Activated CD8-positive, alpha-beta memory T cell treated with anti-CD3 and anti-CD28 coated beads for 48 hours (primary cell): ENCODE measurements around the gene RPL38.

Experiments
- DNase-seq, 3 experiments: peaks; one replicate each; pipeline ENCODE4 v3.0.0-alpha.2; 2020; ENCODE audit warnings: low read depth in 2 of 3, low spot score in 2 of 3

The RPL38 gene

DNA sequence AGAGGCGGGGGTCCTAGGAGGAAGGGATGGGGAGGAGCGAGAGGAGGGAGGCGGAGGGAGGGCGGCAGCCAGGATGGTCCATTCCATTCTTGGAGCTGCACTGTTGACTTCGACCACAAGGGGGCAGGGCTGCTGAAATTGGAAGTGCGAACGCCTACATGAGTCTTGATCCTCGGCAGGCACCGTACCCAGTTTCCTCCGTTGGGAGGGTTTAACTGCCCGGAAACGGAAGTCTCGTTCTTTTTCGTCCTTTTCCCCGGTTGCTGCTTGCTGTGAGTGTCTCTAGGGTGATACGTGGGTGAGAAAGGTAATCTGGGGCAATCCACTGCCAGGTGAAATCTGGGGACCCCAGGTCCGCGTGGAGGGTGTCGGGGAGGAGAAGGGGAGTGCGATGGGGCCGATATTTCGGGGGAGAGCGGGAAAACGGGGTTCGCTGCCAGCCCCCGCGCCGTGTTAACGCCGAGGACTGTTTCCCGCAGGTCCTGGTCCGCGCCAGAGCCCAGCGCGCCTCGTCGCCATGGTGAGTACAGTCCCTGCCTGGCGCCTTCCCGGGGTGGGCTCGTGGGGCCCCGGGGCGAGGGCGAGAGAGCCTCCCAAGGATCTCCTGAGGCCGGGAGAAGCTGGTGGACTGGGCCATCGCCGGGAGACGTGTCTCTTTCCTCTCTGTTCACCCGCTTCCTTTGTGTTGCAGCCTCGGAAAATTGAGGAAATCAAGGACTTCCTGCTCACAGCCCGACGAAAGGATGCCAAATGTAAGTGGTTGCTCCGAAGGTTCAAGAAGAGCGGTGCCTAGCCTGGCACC, at the start of gene RPL38:
Gene RPL38 (plus strand): TSS at position 240 of the 802 bp plus-strand sequence. CDS start 278 bp downstream, at position 518.
- peak; percentile 83 to 98 (median 96) for DNase-seq

DNA sequence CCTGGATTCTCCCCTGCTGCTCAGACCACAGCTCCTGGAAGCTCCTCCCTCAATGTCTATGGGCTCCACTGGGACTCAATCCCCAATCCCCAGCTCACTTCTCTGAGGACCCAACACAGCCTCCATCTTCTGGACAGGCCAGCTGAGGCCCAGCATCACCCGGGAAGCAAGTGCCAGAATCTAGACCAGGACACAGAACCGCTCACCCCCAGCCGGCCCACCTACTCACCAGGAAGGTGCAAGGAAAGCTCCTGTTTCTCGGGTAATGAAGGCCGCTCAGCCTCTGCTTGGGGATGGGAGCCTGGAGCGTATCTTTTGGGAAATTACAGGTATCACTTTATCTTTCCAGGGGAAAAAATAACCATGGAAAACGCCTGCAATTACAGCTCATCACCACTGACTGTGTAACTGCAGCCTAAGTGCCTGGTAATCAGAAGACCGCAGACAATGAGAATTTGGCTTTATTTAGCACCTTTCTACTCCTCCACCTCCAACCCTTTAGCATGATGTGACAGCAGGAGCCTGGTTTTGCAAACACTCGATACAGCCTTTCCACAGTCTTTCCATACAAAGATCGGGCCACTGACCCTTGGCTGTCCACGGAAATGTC, 49.6 kb upstream of the RPL38 start:
- no peak for DNase-seq

DNA sequence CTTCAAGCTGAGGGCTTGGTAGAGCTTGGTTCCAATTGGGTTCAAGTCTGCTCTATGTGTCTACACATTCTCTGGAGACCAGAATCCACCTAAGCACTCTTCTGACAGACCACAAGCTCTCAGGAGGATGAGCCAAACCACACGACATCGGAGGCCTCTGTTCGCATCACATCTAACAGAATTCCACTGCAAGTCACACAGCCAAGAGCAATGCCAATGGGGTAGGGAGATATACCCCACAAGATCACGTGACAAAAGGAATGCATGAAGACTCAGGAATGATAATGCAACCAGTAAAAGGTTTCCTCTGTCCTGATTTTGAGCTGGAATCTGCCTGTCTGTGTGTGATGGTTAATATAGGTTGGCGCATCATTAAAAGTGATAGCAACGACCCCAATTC, 46.6 kb upstream of the RPL38 start:
- no peak for DNase-seq

DNA sequence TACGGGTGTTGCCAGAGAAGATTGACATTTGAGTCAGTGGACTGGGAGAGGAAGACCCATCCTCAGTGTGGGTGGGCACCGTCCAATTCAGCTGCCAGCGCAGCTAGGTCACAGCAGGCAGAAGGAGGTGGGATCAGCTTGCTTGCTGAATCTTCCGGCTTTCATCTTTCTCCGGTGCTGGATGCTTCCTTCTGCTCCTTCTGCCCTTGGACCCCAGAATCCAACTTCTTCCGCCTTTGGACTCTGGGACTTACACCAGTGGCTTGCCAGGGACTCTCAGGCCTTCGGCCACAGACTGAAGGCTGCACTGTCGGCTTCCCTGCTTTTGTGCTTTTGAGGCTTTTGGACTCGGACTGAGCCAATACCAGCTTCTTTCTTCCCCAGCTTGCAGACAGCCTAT, 46.1 kb upstream of the RPL38 start:
- no peak for DNase-seq

DNA sequence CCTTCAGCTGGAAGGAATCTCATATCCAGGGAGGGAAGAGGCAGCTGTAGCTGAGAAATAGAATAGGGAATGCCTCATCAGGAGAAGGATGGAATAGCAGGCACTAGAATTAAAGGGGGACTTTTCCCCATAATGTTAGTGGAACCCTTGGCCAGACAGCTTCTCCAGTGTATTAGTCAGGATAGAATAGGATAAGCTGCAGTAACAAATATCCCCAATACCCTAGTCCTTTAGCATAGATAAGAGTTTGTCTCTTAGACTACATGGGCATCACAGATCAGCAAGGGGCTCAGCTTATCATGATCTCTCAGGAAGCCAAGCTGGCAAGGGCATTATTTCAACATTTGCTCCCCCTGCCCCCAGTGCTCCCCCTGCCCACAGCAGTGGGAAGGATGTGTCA, 44.7 kb upstream of the RPL38 start:
- no peak for DNase-seq

DNA sequence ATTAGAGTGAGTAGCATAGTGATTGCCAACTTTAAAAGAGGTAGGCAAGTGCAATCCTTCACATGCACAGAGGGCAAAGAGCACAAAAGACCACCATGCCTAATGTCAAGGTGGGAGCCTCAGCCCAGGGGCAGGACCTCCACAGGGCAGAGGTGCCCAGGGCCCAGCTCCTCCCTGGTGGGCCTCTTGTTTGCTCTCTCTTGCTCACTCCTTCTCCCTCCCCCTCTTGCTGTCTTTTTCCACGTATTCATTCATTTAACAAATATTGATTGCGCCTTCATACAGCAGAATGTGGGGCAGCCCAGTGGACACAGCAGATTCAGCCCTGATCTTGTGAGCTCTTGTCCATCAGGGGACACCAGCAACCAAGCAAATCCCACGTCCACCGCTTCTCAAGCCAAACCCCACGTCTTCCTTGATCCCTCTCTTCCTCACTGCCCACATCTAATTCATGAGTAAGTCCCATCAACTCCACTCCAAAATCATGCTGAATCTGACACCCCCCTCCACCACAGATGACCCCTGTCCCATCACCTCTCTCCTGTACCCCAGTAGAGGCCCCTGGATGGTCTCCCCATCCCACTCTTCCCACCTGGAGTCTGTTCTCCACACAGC, 44.1 kb upstream of the RPL38 start:
- no peak for DNase-seq

DNA sequence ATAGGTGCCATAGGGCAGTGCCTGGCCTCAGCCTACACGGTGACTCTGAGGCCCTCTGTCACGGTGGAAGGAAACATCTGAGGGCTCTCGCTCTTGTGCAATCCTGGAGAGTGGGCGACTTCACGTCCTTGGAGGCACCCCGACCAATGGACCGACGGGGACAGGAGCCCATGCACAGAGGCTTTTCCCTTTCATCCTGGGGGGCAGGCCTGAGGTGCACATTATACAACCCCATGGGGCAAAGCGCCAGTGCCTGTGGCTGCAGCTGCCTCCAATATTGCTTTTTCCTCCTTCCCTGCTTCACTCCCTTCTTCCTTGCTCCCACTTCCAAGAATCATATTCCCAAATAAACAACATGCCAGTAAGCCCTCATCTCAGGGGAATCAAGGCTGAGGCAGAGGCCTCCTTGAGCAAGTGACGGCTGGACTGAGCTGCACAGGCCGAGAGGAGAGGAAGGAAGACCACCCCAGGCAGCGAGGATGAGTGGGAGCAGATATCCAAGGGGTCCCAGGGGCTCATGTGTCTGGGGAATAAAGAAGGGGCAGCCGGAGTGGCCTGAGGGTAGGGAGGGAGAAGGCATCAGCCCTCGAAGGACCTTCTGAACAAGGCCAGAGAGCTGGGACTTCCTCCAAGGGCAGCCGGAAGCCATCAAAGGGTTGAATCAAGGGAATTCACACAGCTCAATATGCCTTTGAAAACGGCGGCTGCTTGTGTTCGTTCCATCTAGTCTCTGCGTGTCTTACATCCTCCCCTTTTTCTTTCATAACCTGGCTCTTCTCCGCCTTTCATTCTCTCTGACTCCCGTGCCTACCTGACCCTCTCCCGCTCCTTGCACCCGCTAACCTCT, 42.6 kb upstream of the RPL38 start:
- no peak for DNase-seq

DNA sequence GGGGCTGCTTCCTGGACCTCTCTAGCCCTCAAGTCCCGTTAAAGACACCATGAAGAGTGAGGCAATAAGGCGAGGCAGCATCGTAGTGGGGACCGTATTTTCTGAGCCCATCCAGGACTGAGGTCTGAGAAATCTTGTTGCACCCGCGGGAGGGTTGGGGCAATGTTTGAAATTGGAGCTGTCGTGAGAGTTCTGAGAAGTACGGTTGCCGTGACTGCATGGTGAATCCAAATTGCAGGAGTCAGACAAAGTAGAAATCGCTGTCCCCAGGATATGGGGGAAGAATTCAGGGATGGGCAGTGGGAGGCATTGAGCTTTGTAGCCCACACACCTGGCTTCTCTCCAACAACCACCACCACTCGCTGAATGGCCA, 42.0 kb upstream of the RPL38 start:
- DNase-seq, result no peak

DNA sequence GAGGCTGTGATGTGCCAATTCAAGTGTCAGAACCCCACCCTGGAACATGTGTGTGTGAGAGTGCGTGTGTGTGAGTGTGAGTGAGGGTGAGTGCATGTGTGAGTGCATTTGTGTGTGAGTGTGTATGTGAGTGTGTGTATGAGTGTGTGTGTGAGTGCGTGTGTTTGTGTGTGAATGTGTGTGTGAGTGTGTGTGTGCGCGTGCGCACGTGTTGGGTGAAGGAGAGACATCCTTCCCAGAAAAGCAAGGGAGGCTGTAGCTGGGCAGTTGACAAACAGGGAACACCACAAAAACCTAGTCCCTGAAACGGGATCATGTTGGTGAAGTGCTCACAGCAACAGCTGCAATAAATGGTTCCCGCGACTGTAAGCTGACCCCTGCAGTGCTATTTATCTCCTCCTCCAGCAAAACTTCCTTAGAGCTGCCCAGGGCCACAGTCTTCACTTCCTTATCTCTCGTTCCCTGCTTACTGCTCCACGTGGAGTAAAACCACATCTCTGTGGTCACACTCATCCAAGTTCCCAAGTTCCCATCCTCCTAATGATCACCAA, 40.1 kb upstream of the RPL38 start:
- DNase-seq, result no peak

DNA sequence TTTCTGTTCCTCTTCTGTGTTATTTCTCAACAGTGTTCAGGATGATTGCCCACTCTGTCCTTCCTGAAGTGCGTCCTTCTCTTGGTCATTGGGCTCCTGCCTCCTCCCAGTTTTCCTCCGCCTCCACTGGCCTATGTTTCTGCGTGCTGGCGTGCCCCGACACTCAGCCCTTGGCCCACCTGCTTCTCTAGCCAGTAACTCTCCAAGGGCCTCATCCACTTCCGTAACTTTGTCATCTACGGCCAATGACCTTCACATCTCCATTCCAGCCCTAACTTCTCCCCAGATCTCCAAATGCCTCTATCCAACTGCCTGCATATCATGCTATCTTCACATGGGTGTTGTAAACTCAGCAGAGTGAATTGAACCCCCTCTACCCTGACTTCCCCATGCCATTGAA, 39.6 kb upstream of the RPL38 start:
- DNase-seq, result no peak

DNA sequence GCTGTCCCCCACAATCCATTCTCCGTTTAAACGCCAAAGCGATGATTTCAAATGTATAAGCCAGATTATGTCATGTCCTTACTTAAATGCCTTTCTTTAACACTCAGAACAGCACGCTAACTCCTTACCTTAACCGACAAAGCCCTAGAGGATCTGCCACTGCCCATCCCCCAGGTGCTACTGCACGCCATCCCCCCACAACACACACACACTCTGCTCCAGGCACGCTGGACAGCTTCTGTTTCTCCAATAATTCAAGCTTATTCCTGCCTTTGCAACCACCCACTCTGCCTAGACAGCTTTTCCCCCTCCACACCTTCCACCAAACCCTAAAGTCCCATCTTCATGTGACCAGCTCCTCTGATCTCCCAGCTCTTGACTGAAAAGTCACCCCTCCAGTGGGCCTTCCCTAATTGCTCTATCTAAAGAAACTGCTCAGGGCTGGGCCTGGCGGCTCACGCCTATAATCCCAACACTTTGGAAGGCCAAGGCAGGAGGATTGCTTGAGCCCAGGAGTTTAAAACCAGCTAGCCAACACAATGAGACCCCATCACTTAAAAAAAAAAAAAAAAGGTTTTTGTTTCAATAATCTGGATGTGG, 38.9 kb upstream of the RPL38 start:
- no peak for DNase-seq

DNA sequence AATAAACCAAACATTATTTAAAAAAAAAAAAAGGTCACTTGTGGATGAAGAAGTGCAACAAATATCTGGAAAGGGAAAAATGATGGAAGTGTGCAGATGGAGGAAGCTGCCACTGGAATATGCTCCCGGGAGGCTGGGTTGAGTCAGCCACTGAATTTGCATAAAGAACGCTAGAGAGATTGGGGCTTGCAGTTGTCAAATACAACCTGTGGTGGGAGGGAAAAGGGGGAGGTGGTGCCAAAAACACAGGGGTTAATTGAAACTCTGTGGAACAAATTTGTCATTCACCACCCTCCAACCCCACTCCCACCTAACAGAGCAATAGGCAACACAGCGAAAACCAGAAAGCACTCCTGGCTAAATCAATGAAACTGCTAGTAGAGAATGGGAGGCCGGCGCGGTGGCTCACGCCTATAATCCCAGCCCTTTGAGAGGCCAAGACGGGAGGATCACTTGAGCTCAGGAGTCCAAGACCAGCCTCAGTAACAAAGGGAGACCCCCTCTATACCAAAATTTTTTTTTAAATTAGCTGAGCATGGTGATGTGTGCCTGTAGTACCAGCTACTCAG, 37.6 kb upstream of the RPL38 start:
- no peak for DNase-seq

DNA sequence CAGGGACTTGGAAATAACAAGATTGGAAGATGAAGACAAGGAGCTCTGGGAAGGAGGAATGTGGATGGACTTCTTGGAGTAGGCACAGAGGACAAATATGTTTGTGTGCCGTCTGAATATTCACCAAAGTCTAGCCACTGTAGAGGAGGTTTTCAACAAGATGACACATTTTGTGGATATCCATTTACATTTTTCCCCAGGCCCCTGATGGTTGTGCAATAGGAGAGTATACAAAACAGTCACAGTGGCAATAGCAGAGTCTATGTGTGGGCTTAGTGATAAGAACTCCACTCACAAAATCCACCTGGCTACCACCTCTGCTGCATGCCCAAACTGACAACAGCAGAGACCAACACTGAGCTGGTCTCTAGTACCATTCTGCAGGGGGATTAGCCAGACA, 32.6 kb upstream of the RPL38 start:
- no peak for DNase-seq

DNA sequence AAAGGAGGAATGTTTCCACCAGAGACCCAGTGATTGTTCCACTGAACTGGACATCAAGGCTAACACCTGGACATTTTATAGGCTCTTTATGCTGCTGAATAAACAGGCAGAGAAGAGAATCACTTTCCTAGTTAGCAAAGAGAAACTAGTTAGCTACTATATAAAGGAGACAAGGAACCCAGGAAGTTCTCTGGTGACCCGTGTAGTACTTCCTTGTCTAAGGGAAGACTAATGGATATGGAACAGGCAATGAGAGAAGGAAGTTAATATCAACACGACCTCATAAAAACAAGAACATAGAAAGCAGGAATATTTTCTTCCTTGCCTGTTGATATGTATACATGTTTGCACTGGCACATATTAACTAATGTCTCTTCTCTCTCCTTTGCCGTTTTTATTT, 30.8 kb upstream of the RPL38 start:
- no peak for DNase-seq

DNA sequence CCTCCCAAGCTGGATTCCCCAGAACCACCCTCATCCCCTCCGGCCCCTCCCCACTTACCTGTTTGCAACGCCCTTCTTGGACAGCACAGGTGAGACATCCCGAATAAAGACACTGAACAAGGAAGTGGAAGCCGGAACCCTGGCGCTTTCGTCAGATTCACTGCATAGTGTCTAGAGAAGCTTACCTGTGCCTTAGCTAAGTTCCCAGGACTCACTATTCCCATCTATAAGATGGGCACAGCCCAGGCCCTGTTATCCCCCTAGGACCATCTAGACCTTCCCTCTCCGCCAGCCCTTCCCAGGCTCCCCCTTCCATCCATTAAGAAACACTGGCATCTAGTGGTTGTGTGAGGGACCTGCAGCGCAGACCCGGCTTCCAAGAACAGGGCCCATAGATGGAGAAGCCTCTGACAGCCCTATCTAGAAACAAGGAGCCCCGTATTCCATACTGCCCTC, 26.9 kb upstream of the RPL38 start:
- DNase-seq, result peak in 1 of 3 experiments; percentile 26

DNA sequence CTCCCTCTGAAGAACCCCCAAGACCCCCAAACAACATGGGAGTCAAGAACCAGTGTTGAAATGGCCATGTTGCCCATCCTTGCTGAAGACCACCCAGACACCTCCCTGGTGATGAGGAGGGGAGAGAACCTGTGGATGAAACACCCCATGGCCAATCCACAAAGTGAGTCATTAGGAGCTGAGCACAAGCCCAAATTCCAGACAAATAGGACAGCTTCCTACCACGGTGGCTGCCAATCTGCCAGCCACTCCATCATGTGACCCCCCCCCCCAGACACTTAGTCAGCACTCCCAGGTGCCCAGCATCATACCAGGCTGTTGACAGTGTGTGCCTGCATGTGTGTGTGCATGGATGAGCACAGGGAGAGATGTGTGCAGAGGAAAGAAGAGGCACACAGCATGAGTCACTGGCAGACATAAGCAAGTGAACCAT, 26.4 kb upstream of the RPL38 start:
- DNase-seq, result no peak

DNA sequence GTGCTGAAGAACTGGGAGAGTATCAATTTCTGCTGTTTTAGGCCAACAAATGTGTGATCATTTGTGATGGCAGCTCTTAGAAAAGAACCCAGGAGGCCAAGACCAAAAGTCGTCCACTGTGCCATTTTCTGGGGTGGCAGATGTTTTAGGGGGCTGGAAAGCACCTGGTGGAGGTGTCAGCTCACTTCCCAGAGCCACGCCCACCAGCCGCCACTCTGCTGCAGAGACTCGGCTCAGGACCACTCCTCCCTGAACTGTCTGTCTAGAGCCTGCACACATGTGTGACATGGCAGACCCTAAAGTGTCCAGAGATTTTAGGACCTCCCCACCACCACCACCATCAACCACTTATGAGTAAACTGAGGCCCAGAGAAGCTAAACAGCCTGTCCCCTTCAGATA, 23.9 kb upstream of the RPL38 start:
- no peak for DNase-seq

DNA sequence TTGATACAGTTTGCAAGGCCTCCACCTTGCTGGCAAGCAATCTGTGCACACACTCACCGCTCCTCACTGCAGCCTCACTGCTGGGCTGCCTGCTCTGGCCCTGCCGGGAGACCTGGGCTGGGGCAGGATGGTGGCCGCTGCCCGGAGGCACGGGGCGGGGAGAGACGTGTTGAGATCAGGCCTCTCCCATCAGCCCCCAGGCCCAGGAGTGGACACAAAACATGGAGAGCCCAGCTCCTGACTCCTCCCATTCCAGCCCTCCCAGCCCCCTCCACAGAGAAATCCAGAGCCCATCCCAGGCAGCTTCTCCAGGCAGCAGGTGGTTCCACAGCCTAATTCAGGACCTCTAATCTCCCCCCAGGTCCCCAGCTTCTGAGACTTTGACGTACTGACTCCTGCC, 23.1 kb upstream of the RPL38 start:
- DNase-seq, result no peak

DNA sequence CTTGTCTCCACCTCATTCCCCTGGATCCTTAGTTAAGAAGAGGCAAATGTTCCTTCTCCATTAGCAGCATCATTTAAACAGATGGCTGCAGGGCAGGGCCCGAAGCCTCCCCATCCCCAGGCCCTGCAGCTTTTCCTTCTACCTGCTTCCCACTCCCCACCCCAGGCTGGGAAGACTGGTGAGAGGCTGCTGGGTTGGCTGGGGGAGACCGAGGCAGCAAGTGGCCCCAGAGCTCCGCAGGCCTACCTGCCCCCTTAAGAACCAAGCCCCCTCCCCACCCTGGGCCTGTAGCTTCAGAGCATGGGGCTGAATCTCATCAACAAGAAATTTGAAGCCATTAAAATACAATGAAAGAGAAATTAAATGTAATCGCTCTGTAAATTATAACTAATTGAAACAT, 22.1 kb upstream of the RPL38 start:
- DNase-seq, result no peak

DNA sequence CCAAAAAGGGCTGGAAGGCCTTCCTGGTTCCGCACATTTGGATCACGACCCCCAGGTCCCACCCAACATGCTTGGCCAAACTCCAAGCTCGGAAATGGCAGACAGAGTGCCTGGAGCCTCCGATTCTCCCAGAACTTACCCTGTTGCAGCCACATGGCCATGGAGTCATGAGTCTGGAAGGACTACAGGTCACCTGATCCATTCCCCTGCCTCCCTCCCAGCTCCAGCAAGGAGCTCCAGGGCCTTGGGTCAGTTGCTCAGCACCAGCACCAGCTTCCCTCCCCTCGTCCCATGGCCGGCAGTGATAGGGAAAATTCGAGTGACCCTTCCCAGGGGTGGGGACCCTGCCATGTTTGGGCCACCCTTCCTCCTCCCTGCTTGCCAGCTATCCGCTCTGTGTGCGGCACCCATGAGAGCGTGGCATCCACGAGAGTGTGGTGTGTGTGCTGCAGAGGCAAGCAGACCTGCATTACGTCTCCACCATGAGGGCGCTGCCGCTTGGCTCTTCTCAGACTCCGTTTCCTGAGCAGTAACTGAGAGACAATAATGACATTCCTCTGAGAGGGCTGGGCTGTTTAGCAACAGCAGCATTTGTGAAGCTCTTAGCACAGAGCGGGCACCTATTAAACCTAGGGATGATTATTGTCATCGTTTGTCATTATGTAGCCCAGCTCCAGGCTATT, 21.3 kb upstream of the RPL38 start:
- DNase-seq, result no peak
